Stimulated activated CD4-positive, alpha-beta T cell treated with anti-CD3 and anti-CD28 coated beads, Interleukin-12 subunit alpha, Interleukin-12 subunit beta, amount 100 ng/mL, for 48 hours (primary cell): ENCODE data around the gene TMTC2.

Experiments
- DNase-seq, 3 donors: peaks; one replicate each; pipeline ENCODE4 v3.0.0-alpha.2; 2020; ENCODE audit warnings: low read depth in 2 of 3, low spot score in 1 of 3

The TMTC2 gene

GRCh38 chr12:83122623-83122934 lies 435.9 kb downstream of the TMTC2 start:
- DNase-seq: no peak

DNA sequence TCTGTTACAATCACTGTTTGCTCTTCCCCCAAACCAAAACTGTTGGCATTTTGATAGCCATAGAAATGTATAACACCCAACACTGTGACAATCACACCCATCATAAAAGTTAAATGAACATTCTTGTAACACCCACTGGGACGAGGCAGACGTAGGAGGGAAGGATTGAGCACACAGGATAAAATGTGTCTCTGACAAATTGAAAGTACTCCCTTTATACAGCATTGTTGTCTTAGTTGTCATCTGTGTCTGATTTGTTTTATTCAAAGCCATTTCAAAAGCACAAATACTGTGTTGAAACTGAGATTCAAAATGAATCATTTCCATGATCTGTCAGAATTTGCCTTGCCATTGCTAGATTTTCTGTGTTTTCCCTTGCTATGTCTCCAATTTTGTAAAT lies 436.3 kb downstream of the TMTC2 start:
- DNase-seq: no peak

GRCh38 chr12:83128540-83128939 lies 441.8 kb downstream of the TMTC2 start:
- no peak for DNase-seq

DNA sequence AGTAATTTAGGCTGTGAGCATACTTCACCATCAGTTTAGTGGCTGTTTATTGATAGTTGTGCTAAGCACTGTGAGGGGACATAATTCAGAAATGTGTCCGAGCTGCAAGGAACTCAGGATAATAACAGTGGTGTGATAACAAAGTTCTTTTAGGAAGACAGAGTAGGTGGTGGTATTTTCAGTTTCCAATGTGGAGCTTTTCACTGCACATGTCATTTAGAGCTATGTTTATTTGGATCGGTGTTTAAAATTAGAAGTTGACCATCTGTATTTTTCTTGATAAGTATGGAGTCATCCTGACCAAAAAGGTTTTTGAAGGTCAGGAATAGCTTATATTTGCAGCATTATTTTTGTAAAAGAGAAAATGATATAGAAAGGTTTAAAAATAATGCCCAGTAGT lies 443.5 kb downstream of the TMTC2 start:
- no peak for DNase-seq

DNA sequence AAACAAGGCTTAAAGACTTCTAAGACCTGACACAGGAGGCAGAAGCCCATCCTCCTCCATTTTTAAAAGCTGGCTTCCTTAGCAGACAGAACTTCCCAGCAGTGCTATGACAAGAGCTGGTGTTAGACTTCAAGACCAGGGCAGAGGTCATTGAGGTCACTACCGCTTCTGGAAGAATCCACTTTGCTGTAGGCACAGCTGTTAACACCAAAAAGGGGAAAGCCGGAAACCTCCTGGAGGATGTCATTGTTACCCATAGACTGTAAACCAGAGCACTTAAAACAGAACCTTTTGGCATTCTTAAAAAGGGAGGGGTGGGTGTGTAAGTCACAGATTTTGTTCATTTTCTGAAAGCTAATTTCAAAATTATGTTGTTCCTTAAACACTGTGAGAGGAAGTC lies 445.7 kb downstream of the TMTC2 start:
- DNase-seq: no peak

DNA sequence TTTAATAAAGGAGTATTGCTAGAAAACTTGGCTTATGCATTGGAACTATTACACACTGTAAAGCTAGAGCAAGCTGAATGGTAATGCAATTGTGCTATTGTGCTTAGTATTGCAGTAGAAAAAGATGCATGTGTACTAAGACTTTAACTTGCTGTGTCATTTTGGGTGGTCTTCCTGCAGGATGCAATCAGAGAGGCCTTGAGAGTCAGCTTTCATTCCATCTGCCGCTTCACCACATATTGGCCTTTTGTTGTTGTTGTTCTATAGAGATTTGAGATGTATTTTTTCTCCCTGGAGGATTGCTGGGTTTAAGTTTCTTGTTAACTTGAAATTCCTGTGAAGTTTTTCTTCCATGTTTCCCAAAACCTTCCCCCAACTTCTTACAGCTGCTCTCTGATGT lies 449.7 kb downstream of the TMTC2 start:
- no peak for DNase-seq

DNA sequence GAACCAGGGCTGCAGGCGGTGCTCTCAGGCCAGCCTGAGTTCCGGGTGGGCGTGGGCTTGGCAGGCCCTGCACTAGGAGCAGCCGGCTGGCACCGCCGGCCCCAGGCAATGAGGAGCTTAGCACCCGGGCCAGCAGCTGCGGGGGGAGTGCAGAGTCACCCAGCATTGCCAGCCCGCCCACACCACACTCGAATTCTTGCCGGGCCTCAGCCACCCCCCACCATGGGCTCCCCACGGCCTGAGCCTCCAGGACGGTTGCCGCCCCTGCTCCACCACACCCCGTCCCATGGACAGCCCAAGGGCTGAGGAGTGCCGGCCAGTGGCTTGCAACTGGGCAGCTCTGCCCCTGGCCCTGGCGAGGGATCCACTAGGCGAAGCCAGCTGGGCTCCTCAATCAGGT lies 453.4 kb downstream of the TMTC2 start:
- DNase-seq: no peak

- no peak for DNase-seq
These were observed 454.8 kb downstream of the TMTC2 start for GRCh38 chr12:83141460-83141994.

GRCh38 chr12:83142914-83143313 lies 456.2 kb downstream of the TMTC2 start:
- DNase-seq: no peak

DNA sequence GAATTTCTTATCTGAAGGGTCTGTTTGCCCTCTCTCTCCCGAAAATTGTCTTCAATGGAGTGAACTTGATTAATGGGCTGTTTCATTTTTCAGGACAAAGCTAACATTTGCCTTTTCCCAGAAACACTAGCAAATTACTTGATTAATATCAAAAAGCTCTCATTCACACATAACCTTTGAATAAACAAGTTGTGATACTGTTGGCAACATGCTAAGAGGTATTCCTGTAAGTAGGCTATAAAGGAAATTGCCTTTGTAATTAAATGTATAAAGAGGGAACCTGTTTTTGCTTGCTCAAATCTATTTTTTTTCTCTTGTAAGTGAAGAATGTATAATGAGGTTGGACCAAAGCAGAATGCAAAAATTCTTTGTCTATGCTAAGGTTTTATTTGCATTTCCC lies 457.2 kb downstream of the TMTC2 start:
- DNase-seq: no peak

DNA sequence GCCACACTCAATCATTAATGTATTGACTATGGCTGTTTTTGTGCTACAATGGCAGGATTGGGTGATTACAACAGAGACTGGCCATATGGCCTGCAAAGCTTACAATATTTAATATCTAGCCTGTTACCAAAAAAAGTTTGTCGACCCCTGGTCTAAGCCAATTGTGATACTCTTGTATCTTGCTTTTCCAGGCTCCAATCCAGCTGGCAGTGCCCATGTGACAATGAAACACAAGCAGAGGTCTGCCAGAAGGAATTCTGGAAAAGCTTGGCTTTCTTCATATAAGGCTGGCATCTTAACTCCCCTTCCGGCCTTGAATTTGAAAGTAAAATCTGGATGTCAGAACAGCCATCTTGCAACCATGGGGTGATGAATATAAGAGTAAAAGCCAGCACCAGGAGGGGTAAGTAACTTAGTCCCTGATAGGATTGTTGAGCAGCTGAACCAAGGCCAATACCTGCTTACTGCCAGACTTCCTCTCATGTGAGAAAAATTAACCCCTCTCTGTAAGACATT lies 458.7 kb downstream of the TMTC2 start:
- no peak for DNase-seq

DNA sequence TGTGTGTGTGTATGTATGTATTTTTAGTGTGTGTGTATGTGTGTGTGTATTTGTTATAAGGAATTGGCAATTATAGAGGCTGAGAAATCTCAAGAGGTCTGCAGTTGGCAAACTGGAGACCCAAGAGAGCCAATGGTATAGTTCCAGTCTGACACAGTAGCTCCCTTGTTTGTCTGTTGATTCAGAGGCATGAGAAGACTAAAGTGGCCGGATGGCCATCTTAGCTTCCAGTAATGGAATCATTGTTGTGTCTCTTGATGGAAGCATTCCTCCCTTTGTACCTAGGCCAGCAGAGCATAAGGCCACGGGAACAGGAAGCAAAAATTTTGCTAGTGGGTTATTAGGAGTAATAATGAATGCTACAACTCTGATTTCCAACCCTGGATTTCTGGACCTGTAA lies 460.6 kb downstream of the TMTC2 start:
- no peak for DNase-seq

GRCh38 chr12:83149987-83150386 lies 463.3 kb downstream of the TMTC2 start:
- no peak for DNase-seq

DNA sequence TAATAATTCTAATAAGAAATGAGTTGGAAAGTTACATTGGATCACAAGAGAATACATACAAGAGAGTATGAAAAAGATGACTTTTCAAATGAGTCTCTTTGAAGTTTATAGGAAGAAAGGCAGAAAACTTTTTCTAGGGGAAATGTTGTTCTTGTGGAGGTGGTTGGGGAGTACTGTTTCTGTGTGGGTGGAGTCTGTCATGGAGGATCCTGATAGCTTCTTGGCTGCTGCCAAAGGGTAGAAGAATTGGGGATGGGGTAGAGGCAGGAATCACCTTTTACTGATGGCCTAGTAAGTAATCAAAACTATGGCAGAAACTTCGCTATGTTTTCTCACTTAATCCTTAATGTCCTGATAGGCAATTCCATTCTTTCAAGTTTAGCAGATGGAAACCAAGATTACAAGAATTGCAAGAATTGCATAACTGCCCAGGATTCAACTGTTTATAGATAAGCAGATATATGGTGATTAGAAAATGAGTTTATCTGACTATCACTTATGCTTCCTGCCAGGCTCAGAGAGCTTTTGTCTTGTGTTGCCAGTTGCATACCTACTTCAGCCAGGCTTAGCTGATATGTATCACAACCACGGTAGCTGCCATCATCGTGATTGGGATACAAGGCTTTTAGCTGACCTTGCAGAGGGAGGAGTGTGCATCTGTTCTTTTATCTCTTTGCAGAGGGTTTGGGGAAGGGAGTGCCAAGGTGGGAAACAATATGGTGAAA lies 463.9 kb downstream of the TMTC2 start:
- DNase-seq: no peak

GRCh38 chr12:83153177-83153576 lies 466.5 kb downstream of the TMTC2 start:
- DNase-seq: no peak

GRCh38 chr12:83156815-83157214 lies 470.1 kb downstream of the TMTC2 start:
- DNase-seq: no peak

- DNase-seq: no peak
These were observed 470.9 kb downstream of the TMTC2 start for GRCh38 chr12:83157604-83158003.

- DNase-seq: no peak
These were observed 472.0 kb downstream of the TMTC2 start for GRCh38 chr12:83158613-83159207.

DNA sequence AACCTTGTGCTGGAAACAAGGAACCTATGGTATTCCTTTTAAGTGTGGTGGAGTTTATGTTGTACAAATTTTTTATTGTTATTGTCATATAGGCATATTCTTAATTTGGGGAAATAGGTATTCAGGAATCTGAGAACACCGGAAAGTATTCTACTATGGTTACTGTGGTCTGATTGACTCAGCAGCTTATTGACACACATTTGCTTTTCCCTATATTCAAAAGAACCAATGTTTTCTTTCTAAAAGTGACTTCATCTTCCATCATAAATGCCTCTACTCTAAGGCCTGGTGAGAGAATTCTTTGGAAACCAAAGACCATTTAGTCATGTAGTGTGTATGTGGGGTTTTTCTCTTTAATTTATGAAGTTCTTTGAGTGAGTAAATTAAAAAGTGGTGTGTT lies 474.8 kb downstream of the TMTC2 start:
- no peak for DNase-seq

DNA sequence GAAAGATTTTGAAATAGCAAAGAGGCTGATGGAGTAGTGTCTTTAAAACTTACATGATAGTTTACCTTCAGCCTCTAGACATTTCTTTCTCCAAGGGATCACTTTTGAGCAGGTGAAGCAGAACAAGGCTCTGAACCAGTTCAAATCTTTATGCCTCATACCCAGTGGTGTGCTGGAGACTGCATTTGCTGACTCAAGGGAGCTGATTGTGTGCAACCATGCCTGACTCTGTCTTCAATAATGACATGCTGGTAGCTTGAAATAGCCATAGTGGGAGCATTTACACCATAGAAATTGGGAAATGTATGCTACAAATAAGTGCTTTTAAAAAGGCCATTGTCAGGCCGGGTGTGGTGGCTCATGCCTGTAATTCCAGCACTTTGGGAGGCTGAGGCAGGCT lies 482.0 kb downstream of the TMTC2 start:
- DNase-seq: no peak

DNA sequence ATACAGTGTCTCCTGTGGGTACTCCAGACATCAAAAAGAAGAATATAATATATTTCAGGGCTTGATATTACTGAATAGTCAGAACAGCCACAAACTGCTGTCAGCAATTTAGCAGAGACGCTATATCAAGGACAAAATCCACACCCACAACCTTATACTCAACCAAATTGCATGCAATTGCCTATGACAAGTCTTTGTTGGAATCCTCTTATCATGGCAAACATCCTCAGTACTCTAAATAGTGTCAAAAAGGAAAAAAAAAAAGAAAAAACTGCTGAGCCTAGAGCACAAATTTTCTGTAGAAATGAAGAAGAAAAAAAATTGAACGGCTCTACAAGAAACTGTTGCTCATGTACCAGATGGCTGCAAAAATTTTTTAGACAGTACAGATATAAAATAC lies 485.7 kb downstream of the TMTC2 start:
- DNase-seq: no peak

DNA sequence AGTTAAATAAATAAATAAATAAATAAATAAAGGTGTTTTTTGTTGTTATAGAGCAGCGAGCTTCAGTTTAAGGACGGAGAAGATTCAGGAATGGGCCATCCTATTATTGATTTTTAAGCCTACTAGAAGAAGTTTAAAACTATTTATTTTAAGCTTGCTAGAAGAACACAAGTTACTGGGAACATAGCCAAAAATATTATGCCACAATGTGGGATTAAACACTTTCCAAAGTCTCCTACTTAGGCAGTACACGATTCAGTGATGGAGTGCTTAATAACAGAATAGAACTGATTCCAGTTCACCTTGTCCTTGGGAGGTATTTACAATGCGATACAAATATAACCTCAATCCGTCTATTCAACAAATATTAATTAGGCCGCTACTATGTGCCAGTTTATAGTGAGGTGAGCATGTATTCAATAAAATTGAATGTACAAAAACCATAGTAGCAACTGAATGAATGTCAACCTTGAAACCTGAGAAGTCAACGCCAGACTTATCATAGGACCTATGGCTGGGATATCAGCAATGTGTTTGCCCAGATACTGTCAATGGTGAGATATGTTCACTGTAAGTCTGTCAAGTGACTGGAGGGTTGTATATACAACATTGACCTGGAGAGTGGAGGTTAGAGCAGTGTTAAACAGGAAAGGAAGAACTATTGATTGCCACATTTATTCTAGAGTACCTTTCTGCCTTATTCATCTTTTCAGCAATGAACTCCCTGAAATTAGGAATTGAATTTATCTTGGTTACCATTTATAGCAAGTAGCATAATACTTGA lies 486.4 kb downstream of the TMTC2 start:
- no peak for DNase-seq
